Pancreas (tissue), 10 donors: ENCODE measurements around the gene PEX1. TPM values are rescaled to one million over a fixed set of nuclear protein-coding genes. Genes with fewer than 3 reads are reported as not detected.
"Not testable (repeated sequence)": the region's sequence is repeated elsewhere in the genome, so short reads cannot be mapped to it uniquely, and the experiment has no call there.

Source experiments
- ATAC-seq, 4 donors: fragments of 200-7000 bp; cut with Tn5 transposase; one replicate each; pipeline versions ENCODE4 v1.8.0 to v1.9.1; 2020; ENCODE audit warnings: mild to moderate bottlenecking in 4 of 4, moderate library complexity in 4 of 4
- DNase-seq, 6 donors: peaks; one replicate each; pipeline ENCODE4 v3.0.0-alpha.2; 2020
- FAIRE-seq: peaks from 2 replicates; lab custom pipeline; 2012; peaks lifted over from hg19 to GRCh38; lab: Jason Lieb, UNC
- H3K27ac ChIP-seq, 4 donors: fragments of 200-600 bp; sonication (generic); 1 replicate in 3 of 4; 2 replicates in 1 of 4; pipeline versions ENCODE4 v1.5.0 to v1.8.0; 2020
- H3K27me3 ChIP-seq, 4 donors: fragments of 200-600 bp; one replicate each; pipeline ENCODE4 v1.8.0; 2021
- H3K36me3 ChIP-seq, 3 donors: fragments of 200-600 bp; sonication (generic) in 1 of 3; one replicate each; pipeline versions ENCODE4 v1.5.0 to v1.8.0; 2020 to 2021
- H3K4me1 ChIP-seq, 3 donors: fragments of 200-600 bp; one replicate each; pipeline ENCODE4 v1.8.0; 2021
- H3K4me3 ChIP-seq, 4 donors: fragments of 200-600 bp; sonication (generic) in 2 of 4; one replicate each; pipeline versions ENCODE4 v1.5.0 to v1.8.0; 2020 to 2021
- H3K9me3 ChIP-seq, 4 donors: fragments of 200-600 bp; one replicate each; pipeline ENCODE4 v1.8.0; 2021
- CTCF ChIP-seq, 4 donors: fragments of 200-600 bp; sonication (generic) in 3 of 4; IDR thresholded peaks; one replicate each; pipeline versions ENCODE4 v1.5.0 to v1.8.0; 2021; ENCODE audit warnings: antibody characterized with exemption in 4 of 4
- WGBS, 2 donors: extraction: QIAGEN DNeasy Blood & Tissue Kit; methylation state at CpG; one replicate each; pipeline ENCODE4 v1.1.7; 2013; 5-methylcytosine and 5-hydroxymethylcytosine counted together
- intact Hi-C, 3 donors: fragments of 100-400 bp; cut with DNase I; formaldehyde crosslinking; loops; one replicate each; pipeline versions ENCODE4 v1.11.1 to v1.14.2; 2022
- polyA plus RNA-seq, 2 donors: library from polyadenylated mRNA; stranded (reverse); fragments of 200-250 nt; gene quantifications; one replicate each; pipeline ENCODE4 v1.2.3, GENCODE V29; 2013
- total RNA-seq, 6 donors: library from RNA; stranded (reverse); fragmentation: NEBNext Ultra II Directional in 4 of 6; extraction: Animal tissue kit (Norgen Biotek cat#: 25700) in 4 of 6; gene quantifications; one replicate each; pipeline versions ENCODE4 v1.2.1 to v1.2.4, GENCODE V29; 2021 to 2023
- donor health status: healthy with polysubstance abuse.
- donor health status: DM: no; HTN: no; CAD: no; lungs with moderate emphysema.
- donor health status: DM: no; HTN: no; CAD: no.
- donor health status: control.
- donor health status: control.
- donor health status: Bipolar disorder and iron deficiency.
- donor health status: DM: yes; HTN: yes; CAD: no.
- donor health status: DM: no; HTN: no; CAD: no.
- donor health status: DM: no; HTN: no; CAD: no.
- donor health status: DM: yes; HTN: yes; CAD: no.

PEX1 gene
- total and polyA plus RNA-seq, 8 donors, result 7.6 to 20.8 (median 10.5) TPM

GRCh38 chr7:92485267-92485892 lies 42.9 kb downstream of the PEX1 start:
- no peak for DNase-seq
- H3K9me3 ChIP-seq, result no peaks in the 10 kb centered on the region
- H3K36me3 ChIP-seq, result peaks cover 0 to 7% (median 0%) of the 10 kb centered on the region in 3 donors
- no peak overlapping the region for H3K27ac ChIP-seq
- H3K27me3 ChIP-seq, result no peaks in the 10 kb centered on the region
- no peak for FAIRE-seq
- 80 to 93% methylated on average over 2 of the region's 2 CpGs for WGBS, 2 donors
- peaks cover 5 to 6% (median 5%) of the 10 kb centered on the region in 3 donors for H3K4me1 ChIP-seq
- TF ChIP-seq CTCF (IDR thresholded peaks at IDR 0.05), result no peak
- H3K4me3 ChIP-seq, result no peak overlapping the region
- ATAC-seq, result no peak
- intact Hi-C loops, result no loop called here

GRCh38 chr7:92484226-92484625 lies 44.1 kb downstream of the PEX1 start:
- intact Hi-C loops, H3K9me3 ChIP-seq, FAIRE-seq, H3K27ac ChIP-seq, ATAC-seq, H3K4me1 ChIP-seq, H3K36me3 ChIP-seq, H3K4me3 ChIP-seq, H3K27me3 ChIP-seq, DNase-seq: not testable (repeated sequence)
- 90 to 93% methylated on average over 6 of the region's 6 CpGs for WGBS, 2 donors

GRCh38 chr7:92483624-92484023 lies 44.7 kb downstream of the PEX1 start:
- H3K36me3 ChIP-seq, intact Hi-C loops, H3K27ac ChIP-seq, FAIRE-seq, ATAC-seq, H3K4me3 ChIP-seq, DNase-seq, H3K27me3 ChIP-seq, H3K4me1 ChIP-seq, H3K9me3 ChIP-seq: not testable (repeated sequence)
- 61 to 70% methylated on average over 6 of the region's 6 CpGs for WGBS, 2 donors

- 87 to 92% methylated on average over 4 of the region's 4 CpGs for WGBS, 2 donors
- FAIRE-seq, DNase-seq: not testable (repeated sequence)
Measured at GRCh38 chr7:92479146-92479545, 49.2 kb downstream of the PEX1 start.

GRCh38 chr7:92478711-92479110 lies 49.6 kb downstream of the PEX1 start:
- Histone ChIP-seq H3K27me3 (no peaks in the 10 kb centered on the region), H3K4me3 (no peak overlapping the region), H3K36me3 (no peaks in the 10 kb centered on the region), H3K27ac (no peak overlapping the region), H3K4me1 (no peaks in the 10 kb centered on the region), H3K9me3 (no peaks in the 10 kb centered on the region)
- DNase-seq (no peak), FAIRE-seq (no peak), ATAC-seq (no peak)
- TF ChIP-seq CTCF (IDR thresholded peaks at IDR 0.05), result no peak
- 91 to 94% methylated on average over 4 of the region's 4 CpGs for WGBS, 2 donors
- intact Hi-C loops, result no loop called here

More at GRCh38 chr7:92479146-92479545, 49.2 kb downstream of the PEX1 start:
- H3K4me3 ChIP-seq, H3K9me3 ChIP-seq, ATAC-seq, H3K27me3 ChIP-seq, intact Hi-C loops, H3K27ac ChIP-seq, H3K36me3 ChIP-seq, H3K4me1 ChIP-seq: not testable (repeated sequence)

- FAIRE-seq, result no peak
- no peaks in the 10 kb centered on the region for H3K27me3 ChIP-seq
- H3K4me1 ChIP-seq, result peaks cover 0 to 3% (median 0%) of the 10 kb centered on the region in 3 donors
- DNase-seq, result no peak
- H3K4me3 ChIP-seq, result no peak overlapping the region
- intact Hi-C loops, result no loop called here
- no peak for ATAC-seq
- TF ChIP-seq CTCF (IDR thresholded peaks at IDR 0.05), result no peak
- H3K9me3 ChIP-seq, result no peaks in the 10 kb centered on the region
- H3K27ac ChIP-seq, result no peak overlapping the region
- H3K36me3 ChIP-seq, result no peaks in the 10 kb centered on the region
- WGBS, 2 donors, result 76 to 85% methylated on average over 8 to 9 of the region's 9 CpGs
Measured at GRCh38 chr7:92478095-92478494, 50.2 kb downstream of the PEX1 start.

GRCh38 chr7:92477681-92478080 lies 50.6 kb downstream of the PEX1 start, which contains the start of gene ERVW-1:
ERVW-1 (minus strand) TSS chr7:92477946; CDS start chr7:92470381, 7,565 bp downstream.
- FAIRE-seq, H3K9me3 ChIP-seq, DNase-seq, ATAC-seq, intact Hi-C loops, H3K27ac ChIP-seq, H3K36me3 ChIP-seq, H3K4me3 ChIP-seq, H3K4me1 ChIP-seq, H3K27me3 ChIP-seq: not testable (repeated sequence)
- WGBS, 2 donors, result 91 to 95% methylated on average over 11 of the region's 11 CpGs

- whole genome bisulfite sequencing, 2 donors, result 88% methylated on average over 11 of the region's 11 CpGs
- intact Hi-C loops, H3K9me3 ChIP-seq, H3K27ac ChIP-seq, H3K27me3 ChIP-seq, H3K36me3 ChIP-seq, FAIRE-seq, ATAC-seq, DNase-seq, H3K4me1 ChIP-seq, H3K4me3 ChIP-seq: not testable (repeated sequence)
Measured at GRCh38 chr7:92475851-92476590, 52.3 kb downstream of the PEX1 start.

GRCh38 chr7:92475261-92475770 lies 53.0 kb downstream of the PEX1 start:
- 90 to 94% methylated on average over 12 of the region's 12 CpGs for WGBS, 2 donors
- ATAC-seq, FAIRE-seq, intact Hi-C loops, H3K4me1 ChIP-seq, H3K9me3 ChIP-seq, H3K27me3 ChIP-seq, H3K36me3 ChIP-seq, H3K27ac ChIP-seq, DNase-seq, H3K4me3 ChIP-seq: not testable (repeated sequence)
